WTC11 (cell line): ENCODE measurements around the gene AATK. TPM values are rescaled to one million over a fixed set of nuclear protein-coding genes. Genes with fewer than 3 reads are reported as not detected.
A peak's percentile ranks its signal among the peaks of the same experiment; 100 is the strongest.

Source experiments
- ATAC-seq: fragments of 200-7000 bp; cut with Tn5 transposase; 2 replicates; pipeline ENCODE4 v1.10.0; 2021; ENCODE audit warnings: mild to moderate bottlenecking, moderate library complexity
- CTCF ChIA-PET: fragments of 300-600 bp; sonication (Branson Sonifier 250); formaldehyde crosslinking; loops from one replicate; lab custom pipeline; 2021; ENCODE audit warnings: antibody characterized with exemption; lab: Charles Lee
- POLR2A ChIA-PET: fragments of 350-600 bp; sonication (Branson Sonifier 250); formaldehyde crosslinking; loops from one replicate; lab custom pipeline; 2021; ENCODE audit warnings: antibody characterized with exemption; lab: Charles Lee
- DNase-seq: peaks from one replicate; pipeline ENCODE4 v3.0.0; 2021; ENCODE audit warnings: low spot score
- H3K27ac Mint-ChIP-seq: 2 replicates; pipeline ENCODE4 v1.8.0; 2021; ENCODE audit warnings: mixed read lengths
- H3K27me3 Mint-ChIP-seq: 2 replicates; pipeline ENCODE4 v1.8.0; 2021; ENCODE audit warnings: low read depth, mild to moderate bottlenecking, moderate library complexity, mixed read lengths
- H3K36me3 Mint-ChIP-seq: 2 replicates; pipeline ENCODE4 v1.8.0; 2021; ENCODE audit warnings: mixed read lengths
- H3K4me1 Mint-ChIP-seq: 2 replicates; pipeline ENCODE4 v1.8.0; 2022; ENCODE audit warnings: mixed read lengths
- H3K4me3 Mint-ChIP-seq: 2 replicates; pipeline ENCODE4 v1.8.0; 2021; ENCODE audit warnings: mild to moderate bottlenecking, moderate library complexity, mixed read lengths
- H3K9me3 Mint-ChIP-seq: 2 replicates; pipeline ENCODE4 v1.8.0; 2021; ENCODE audit warnings: mixed read lengths
- AFF4 ChIP-seq: sonication (generic); formaldehyde crosslinking; IDR thresholded peaks from 2 replicates; pipeline ENCODE4 v1.8.1; 2023; ENCODE audit warnings: mild to moderate bottlenecking, missing genetic modification reagents, borderline replicate concordance
- CTCF ChIP-seq: fragments of 200-600 bp; IDR thresholded peaks from 2 replicates; pipeline ENCODE4 v1.8.0; 2022; ENCODE audit warnings: antibody characterized with exemption
- ETV6 ChIP-seq: sonication (generic); formaldehyde crosslinking; IDR thresholded peaks from 2 replicates; pipeline ENCODE4 v1.8.1; 2022; ENCODE audit warnings: mild to moderate bottlenecking, missing genetic modification reagents
- FOXJ3 ChIP-seq: sonication (generic); formaldehyde crosslinking; IDR thresholded peaks from 2 replicates; pipeline ENCODE4 v1.9.0; 2021; ENCODE audit warnings: missing genetic modification reagents, mild to moderate bottlenecking, borderline replicate concordance
- FOXP1 ChIP-seq: sonication (generic); formaldehyde crosslinking; IDR thresholded peaks from 2 replicates; pipeline ENCODE4 v1.8.0; 2022; ENCODE audit warnings: missing genetic modification reagents, mild to moderate bottlenecking, moderate library complexity, borderline replicate concordance
- HMGA2 ChIP-seq: fragments of 250-450 bp; sonication (Bioruptor Pico); IDR thresholded peaks from 2 replicates; pipeline ENCODE4 v1.4.0; 2021; ENCODE audit warnings: mild to moderate bottlenecking, moderate library complexity
- NR3C1 ChIP-seq: sonication (generic); formaldehyde crosslinking; conservative IDR thresholded peaks from 2 replicates; pipeline ENCODE4 v1.8.1; 2023; ENCODE audit warnings: low read depth, mild to moderate bottlenecking, missing genetic modification reagents
- OVOL2 ChIP-seq: fragments of 250-450 bp; sonication (Bioruptor Pico); IDR thresholded peaks from 2 replicates; pipeline ENCODE4 v1.9.0; 2021; ENCODE audit warnings: mild to moderate bottlenecking, borderline replicate concordance
- RORB ChIP-seq: fragments of 250-450 bp; sonication (Bioruptor Pico); IDR thresholded peaks from 2 replicates; pipeline ENCODE4 v1.9.0; 2021; ENCODE audit warnings: mild to moderate bottlenecking
- SMAD4 ChIP-seq: sonication (generic); formaldehyde crosslinking; IDR thresholded peaks from 2 replicates; pipeline ENCODE4 v1.8.0; 2022; ENCODE audit warnings: mild to moderate bottlenecking, missing genetic modification reagents
- STAT6 ChIP-seq: sonication (generic); formaldehyde crosslinking; conservative IDR thresholded peaks from 2 replicates; pipeline ENCODE4 v1.8.1; 2023; ENCODE audit warnings: mild to moderate bottlenecking, low read depth, missing genetic modification reagents, moderate library complexity
- TP53 ChIP-seq: sonication (generic); formaldehyde crosslinking; IDR thresholded peaks from 2 replicates; pipeline ENCODE4 v1.8.1; 2023; ENCODE audit warnings: mild to moderate bottlenecking, missing genetic modification reagents
- USF1 ChIP-seq: sonication (generic); formaldehyde crosslinking; IDR thresholded peaks from 2 replicates; pipeline ENCODE4 v1.8.0; 2022; ENCODE audit warnings: mild to moderate bottlenecking, missing genetic modification reagents
- ZMAT4 ChIP-seq: fragments of 250-450 bp; sonication (Bioruptor Pico); IDR thresholded peaks from 2 replicates; pipeline ENCODE4 v1.9.0; 2021; ENCODE audit warnings: mild to moderate bottlenecking
- ZNF121 ChIP-seq: sonication (generic); formaldehyde crosslinking; IDR thresholded peaks from 2 replicates; pipeline ENCODE4 v1.8.0; 2023; ENCODE audit warnings: missing genetic modification reagents
- ZNF416 ChIP-seq: fragments of 250-450 bp; sonication (Bioruptor Pico); IDR thresholded peaks from 2 replicates; pipeline ENCODE4 v1.9.0; 2021; ENCODE audit warnings: mild to moderate bottlenecking, inconsistent platforms
- total RNA-seq: library from RNA; stranded (reverse); gene quantifications from 3 replicates; pipeline ENCODE4 v1.2.3, GENCODE V29; 2021

The AATK gene
- total RNA-seq, 1 experiment from 2014 or later: 2.9 TPM

GRCh38 chr17:81193470-81194224, 27.6 kb upstream of the AATK start (continued):
- TF ChIP-seq STAT6 (CRISPR knock-in tag): no peak
- no peak for TF ChIP-seq TP53 (CRISPR knock-in tag)
- TF ChIP-seq ZNF416: no peak
- TF ChIP-seq, all 79 proteins: peak for 0

GRCh38 chr17:81193051-81193410, 27.0 kb upstream of the AATK start:
- no peak for TF ChIP-seq ETV6 (CRISPR knock-in tag)
- no peak for TF ChIP-seq FOXP1
- TF ChIP-seq ZNF121 (CRISPR knock-in tag): no peak
- no peak for TF ChIP-seq RORB (CRISPR knock-in tag)
- TF ChIP-seq, all 79 proteins: peak for 0
- Mint-ChIP-seq H3K27me3 (no peaks in the 10 kb centered on the region), H3K36me3 (no peaks in the 10 kb centered on the region), H3K4me1 (no peaks in the 10 kb centered on the region), H3K9me3 (no peaks in the 10 kb centered on the region), H3K27ac (no peak overlapping the region), H3K4me3 (no peak overlapping the region)
- CTCF ChIA-PET: interaction anchor here (1.2 to 1.5 kb wide), 2 partner anchors 46 to 50 kb away, joined by 3 to 5 read pairs; partner anchors contain the start of genes NDUFAF8 and TEPSIN
- ATAC-seq: no peak
- POLR2A ChIA-PET: no interaction called here
- DNase-seq: no peak

- no peaks in the 10 kb centered on the region for H3K4me1 Mint-ChIP-seq
- POLR2A ChIA-PET: no interaction called here
- H3K27me3 Mint-ChIP-seq: no peaks in the 10 kb centered on the region
- DNase-seq: no peak
- TF ChIP-seq USF1 (CRISPR knock-in tag) (no peak), NR3C1 (CRISPR knock-in tag) (no peak), SMAD4 (no peak), FOXJ3 (CRISPR knock-in tag) (no peak), CTCF (no peak), HMGA2 (CRISPR knock-in tag) (no peak), ZMAT4 (no peak), AFF4 (CRISPR knock-in tag) (no peak), OVOL2 (CRISPR knock-in tag) (no peak)
- no peaks in the 10 kb centered on the region for H3K36me3 Mint-ChIP-seq
- no peaks in the 10 kb centered on the region for H3K9me3 Mint-ChIP-seq
- no peak overlapping the region for H3K4me3 Mint-ChIP-seq
- H3K27ac Mint-ChIP-seq: no peak overlapping the region
- CTCF ChIA-PET: interaction anchor here (0.6 to 1.5 kb wide), 4 partner anchors 16 to 50 kb away, joined by 3 to 5 read pairs (median 3); partner anchors contain the start of genes NDUFAF8 and TEPSIN
- ATAC-seq: peak; percentile 12; the same call in 1 of the 2 replicates
These were observed 26.5 kb upstream of the AATK start for GRCh38 chr17:81192386-81193050.
